ENCODE results near the gene SYNE2.
"Not testable (repeated sequence)": the region's sequence is repeated elsewhere in the genome, so short reads cannot be mapped to it uniquely, and the experiment has no call there.

SYNE2 gene

GRCh38 chr14:64089920-64090319 is 237.1 kb downstream of the SYNE2 start:
- no peak for DNase-seq

DNA sequence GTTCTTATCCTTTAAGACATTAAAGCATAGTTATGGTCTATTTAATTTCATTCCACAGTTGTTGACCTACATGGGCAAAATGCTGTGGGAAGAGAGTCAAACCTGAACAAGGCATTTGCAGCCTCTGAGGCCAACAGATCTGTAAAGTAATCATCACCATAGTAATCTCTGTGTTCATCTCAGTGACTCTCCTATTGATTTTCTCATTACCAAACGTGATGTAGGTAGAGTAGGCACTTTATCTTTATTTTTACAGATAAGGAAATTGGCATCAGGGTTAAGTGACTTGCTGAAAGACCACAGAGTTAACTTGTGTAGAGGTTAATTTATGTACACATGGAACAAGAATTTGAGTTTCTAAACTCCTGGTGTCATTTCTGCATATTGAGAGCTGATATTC is 238.4 kb downstream of the SYNE2 start:
- DNase-seq, result no peak

GRCh38 chr14:64092338-64092737 is 239.5 kb downstream of the SYNE2 start:
- DNase-seq, result no peak

- no peak for DNase-seq
These were observed 240.1 kb downstream of the SYNE2 start for GRCh38 chr14:64092940-64093339.

- no peak for DNase-seq
These were observed 242.8 kb downstream of the SYNE2 start for GRCh38 chr14:64095620-64096019.

- DNase-seq, result no peak
These were observed 245.3 kb downstream of the SYNE2 start for GRCh38 chr14:64098120-64098519.

- DNase-seq, result no peak
These were observed 254.6 kb downstream of the SYNE2 start for GRCh38 chr14:64107438-64107837.

DNA sequence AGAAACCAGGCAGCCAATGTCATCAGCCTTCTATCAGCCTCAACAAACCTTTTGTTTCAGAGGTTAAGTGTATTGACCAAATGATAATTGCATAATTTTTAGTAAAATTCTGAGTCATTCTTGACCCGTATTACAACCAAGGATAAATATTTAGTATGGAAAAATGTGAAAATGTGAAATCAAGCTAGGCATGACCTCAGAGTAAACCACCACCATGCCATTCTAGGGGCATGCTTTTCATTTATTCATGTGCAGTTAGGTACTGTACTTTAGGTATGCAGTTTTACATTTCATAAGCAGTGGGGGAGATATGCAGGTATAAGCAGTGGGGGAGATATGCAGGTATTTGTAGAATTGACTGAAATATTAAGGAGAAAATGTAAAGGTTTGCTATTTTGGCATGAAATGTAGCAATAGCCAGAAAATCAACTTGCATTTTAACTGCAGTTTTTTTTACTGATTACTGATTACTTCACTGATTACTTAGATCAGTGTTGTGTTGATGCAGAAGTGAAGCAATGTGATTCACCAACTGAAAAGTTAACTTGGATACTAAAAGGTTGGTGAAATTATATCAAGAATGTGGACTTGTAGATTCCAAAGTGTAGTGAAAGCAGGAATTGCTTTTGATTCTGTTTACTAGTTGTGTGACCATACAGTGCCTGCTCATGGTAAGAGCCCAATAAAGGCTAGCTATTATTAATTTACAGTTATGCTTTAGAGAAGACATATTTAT is 257.2 kb downstream of the SYNE2 start:
- no peak for DNase-seq

- DNase-seq, result no peak
These were observed 258.0 kb downstream of the SYNE2 start for GRCh38 chr14:64110802-64111201.

- no peak for DNase-seq
These were observed 260.3 kb downstream of the SYNE2 start for GRCh38 chr14:64112867-64113678.

- no peak for DNase-seq
These were observed 261.4 kb downstream of the SYNE2 start for GRCh38 chr14:64114166-64114565.

DNA sequence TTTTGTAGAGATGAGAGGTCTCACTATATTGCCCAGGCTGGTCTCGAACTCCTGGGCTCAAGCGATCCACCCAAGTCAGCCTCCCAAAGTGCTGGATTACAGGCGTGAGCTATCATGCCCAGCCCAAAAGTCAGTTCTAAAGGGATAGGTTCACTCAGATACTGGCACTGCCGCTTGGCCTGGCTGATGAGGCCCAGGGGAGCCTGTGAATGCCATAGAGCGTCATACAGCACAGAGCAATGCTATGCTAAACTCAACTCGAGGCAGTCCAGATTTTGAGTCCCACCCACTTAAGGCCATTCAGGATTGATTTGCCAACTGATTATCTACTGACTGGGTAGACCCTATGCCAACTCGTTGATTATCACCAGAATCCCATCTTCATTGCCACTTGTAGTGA is 262.0 kb downstream of the SYNE2 start:
- DNase-seq, result no peak

GRCh38 chr14:64115401-64115800 is 262.6 kb downstream of the SYNE2 start:
- no peak for DNase-seq

DNA sequence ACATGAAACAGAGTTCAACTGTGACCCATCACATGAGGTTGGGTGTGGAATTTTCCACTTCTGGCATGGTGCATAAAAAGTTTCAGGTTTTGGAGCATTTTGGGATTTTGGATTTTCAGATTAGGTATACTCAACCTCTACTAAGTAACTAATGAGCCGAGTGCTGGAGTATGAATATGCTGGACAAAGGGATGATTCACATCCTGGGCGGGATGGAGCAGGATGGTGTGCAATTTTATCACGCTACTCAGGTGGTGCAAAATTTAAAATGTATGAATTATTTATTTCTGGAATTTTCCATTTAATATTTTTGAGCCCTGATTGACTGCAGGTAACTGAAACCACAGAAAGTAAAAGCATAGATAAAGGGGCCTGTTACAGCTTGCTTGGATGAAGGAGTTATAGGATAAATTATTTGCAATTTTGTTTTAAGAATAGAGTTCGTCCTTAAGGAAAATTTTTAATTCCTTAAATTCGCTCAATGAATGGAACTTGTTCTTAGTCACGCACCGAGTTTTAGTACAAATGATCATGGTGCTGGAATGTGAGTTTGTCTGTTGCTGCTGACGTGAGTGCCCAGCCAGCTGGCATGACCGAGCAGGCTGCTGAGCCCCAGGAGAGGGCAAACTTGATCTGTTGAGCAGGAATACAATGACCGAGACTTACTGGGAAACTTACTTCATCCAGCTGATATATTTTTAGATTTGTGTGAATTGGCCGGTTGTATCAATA is 265.0 kb downstream of the SYNE2 start:
- no peak for DNase-seq

- DNase-seq, result not testable (repeated sequence)
These were observed 265.6 kb downstream of the SYNE2 start for GRCh38 chr14:64118403-64118742.

- no peak for DNase-seq
These were observed 266.1 kb downstream of the SYNE2 start for GRCh38 chr14:64118892-64119291.

DNA sequence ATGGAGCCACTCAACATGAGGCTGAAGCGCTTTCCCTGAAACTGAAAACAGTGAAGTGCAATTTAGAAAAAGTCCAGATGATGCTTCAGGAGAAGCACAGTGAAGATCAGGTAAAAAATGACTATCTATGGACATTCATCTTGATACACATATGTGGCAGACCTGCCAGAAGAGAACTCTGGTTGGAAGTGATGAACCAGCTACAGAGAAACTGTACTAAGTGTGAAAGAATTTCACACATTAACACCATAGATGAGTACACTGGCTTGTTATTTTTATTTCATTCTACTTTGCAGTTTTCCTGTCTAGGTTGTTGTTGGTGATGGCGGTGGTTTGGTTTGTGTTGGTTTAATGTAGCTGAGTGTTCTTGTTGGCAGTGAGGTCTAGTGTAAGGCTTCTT is 266.7 kb downstream of the SYNE2 start:
- no peak for DNase-seq

- no peak for DNase-seq
These were observed 267.2 kb downstream of the SYNE2 start for GRCh38 chr14:64119980-64120379.

- DNase-seq, result no peak
These were observed 270.5 kb downstream of the SYNE2 start for GRCh38 chr14:64123241-64123822.

- no peak for DNase-seq
These were observed 272.5 kb downstream of the SYNE2 start for GRCh38 chr14:64125270-64125669.

GRCh38 chr14:64126548-64126947 is 273.7 kb downstream of the SYNE2 start:
- DNase-seq, result no peak

DNA sequence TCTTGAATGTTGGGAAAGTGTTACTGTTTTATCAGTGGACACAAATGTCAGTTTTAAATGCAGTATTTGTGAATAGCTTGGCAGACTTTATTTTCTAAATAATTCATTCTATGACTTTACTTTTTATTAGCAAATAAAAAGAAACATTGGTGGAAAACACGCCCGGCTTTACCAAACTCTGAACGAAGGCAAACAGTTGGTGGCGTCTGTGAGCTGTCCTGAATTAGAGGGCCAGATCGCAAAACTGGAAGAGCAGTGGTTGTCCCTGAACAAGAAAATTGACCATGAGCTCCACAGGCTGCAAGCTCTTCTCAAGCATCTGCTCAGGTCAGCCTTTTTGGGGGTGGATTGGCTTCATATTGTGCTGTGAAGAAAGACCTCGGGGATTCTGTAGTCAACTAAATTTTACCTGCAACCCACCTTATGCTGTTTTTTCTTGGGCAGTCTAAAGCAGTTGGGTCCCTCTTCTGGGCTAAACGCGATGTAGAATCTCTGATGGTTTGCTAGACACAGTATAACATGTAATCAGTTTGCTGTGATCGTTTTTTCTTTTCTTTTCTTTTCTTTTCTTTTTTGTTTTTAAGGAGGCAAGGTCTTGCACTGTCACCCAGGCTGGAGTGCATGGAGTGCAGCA is 285.0 kb downstream of the SYNE2 start:
- DNase-seq, result no peak
